Tibial nerve (tissue), 4 donors: ENCODE measurements around the gene ARHGAP26. TPM values are rescaled to one million over a fixed set of nuclear protein-coding genes. Genes with fewer than 3 reads are reported as not detected.

Source experiments
- DNase-seq, 2 donors: peaks; one replicate each; pipeline ENCODE4 v3.0.0-alpha.2; 2019; ENCODE audit warnings: low spot score in 2 of 2
- H3K27ac ChIP-seq, 4 donors: fragments of 200-600 bp; sonication (generic) in 3 of 4; one replicate each; pipeline ENCODE4 v1.5.1; 2017 to 2019; ENCODE audit warnings: mild to moderate bottlenecking in 1 of 4
- H3K27me3 ChIP-seq, 2 donors: fragments of 200-600 bp; sonication (generic) in 1 of 2; one replicate each; pipeline versions ENCODE4 v1.5.1 to v1.6.0; 2017 to 2019
- H3K36me3 ChIP-seq, 3 donors: fragments of 200-600 bp; sonication (generic); one replicate each; pipeline ENCODE4 v1.5.1; 2018 to 2019
- H3K4me1 ChIP-seq, 4 donors: fragments of 200-600 bp; sonication (generic) in 3 of 4; one replicate each; pipeline ENCODE4 v1.5.1; 2017 to 2019
- H3K4me3 ChIP-seq, 4 donors: fragments of 200-600 bp; sonication (generic) in 3 of 4; one replicate each; pipeline ENCODE4 v1.5.1; 2017 to 2019; ENCODE audit warnings: mild to moderate bottlenecking in 1 of 4, moderate library complexity in 1 of 4
- H3K9me3 ChIP-seq, 4 donors: fragments of 200-600 bp; sonication (generic) in 3 of 4; one replicate each; pipeline ENCODE4 v1.5.1; 2017 to 2019
- CTCF ChIP-seq, 5 experiments: fragments of 200-600 bp in 3 of 5; fragments of 450-650 bp in 2 of 5; sonication (generic) in 3 of 5; IDR thresholded peaks; one replicate each; pipeline ENCODE4 v1.5.1; 2016 to 2019; ENCODE audit warnings: antibody characterized with exemption in 5 of 5, mild to moderate bottlenecking in 3 of 5, moderate library complexity in 2 of 5
- EP300 ChIP-seq, 2 donors: sonication (generic); formaldehyde crosslinking; IDR thresholded peaks; one replicate each; pipeline ENCODE4 v1.6.1; 2017; ENCODE audit warnings: antibody characterized with exemption in 2 of 2, mild to moderate bottlenecking in 1 of 2
- POLR2A ChIP-seq, 2 donors: fragments of 450-650 bp; IDR thresholded peaks; one replicate each; pipeline ENCODE4 v1.6.1; 2017; ENCODE audit warnings: antibody characterized with exemption in 2 of 2, mild to moderate bottlenecking in 2 of 2, moderate library complexity in 2 of 2
- WGBS, 2 donors: methylation state at CpG; one replicate each; pipeline ENCODE4 v1.1.5; 2018; 5-methylcytosine and 5-hydroxymethylcytosine counted together
- total RNA-seq, 4 donors: library from RNA; depleted of rRNA; stranded (reverse); fragments of >200 nt; gene quantifications; one replicate each; pipeline ENCODE4 v1.1.0, GENCODE V29; 2016

Gene ARHGAP26
- total RNA-seq, 4 donors from 2014 or later = 33.7 to 77.8 (median 57.8) TPM

- Histone ChIP-seq H3K9me3 (no peaks in the 10 kb centered on the region), H3K4me1 (no peaks in the 10 kb centered on the region), H3K4me3 (no peak overlapping the region), H3K27me3 (no peaks in the 10 kb centered on the region), H3K36me3 (no peaks in the 10 kb centered on the region), H3K27ac (no peak overlapping the region)
- no peak for TF ChIP-seq POLR2A (IDR thresholded peaks at IDR 0.05)
- TF ChIP-seq CTCF (IDR thresholded peaks at IDR 0.05) = no peak
- TF ChIP-seq EP300 (IDR thresholded peaks at IDR 0.05) = no peak
- WGBS, 2 donors = 92 to 97% methylated on average over 7 of the region's 7 CpGs
- no peak for DNase-seq
These were observed 489.1 kb downstream of the ARHGAP26 start for GRCh38 chr5:143259254-143259605.

GRCh38 chr5:143261748-143262392 lies 491.7 kb downstream of the ARHGAP26 start:
- peak overlapping the region in 1 of 4 donors; percentile 68 for H3K27ac ChIP-seq
- WGBS, 2 donors = 85 to 90% methylated on average over 7 of the region's 7 CpGs
- DNase-seq = no peak
- H3K27me3 ChIP-seq = no peaks in the 10 kb centered on the region
- no peaks in the 10 kb centered on the region for H3K36me3 ChIP-seq
- TF ChIP-seq CTCF (IDR thresholded peaks at IDR 0.05) (no peak), EP300 (IDR thresholded peaks at IDR 0.05) (no peak), POLR2A (IDR thresholded peaks at IDR 0.05) (no peak)
- H3K4me1 ChIP-seq = no peaks in the 10 kb centered on the region
- H3K9me3 ChIP-seq = peaks cover 0 to 4% (median 0%) of the 10 kb centered on the region in 4 donors
- no peak overlapping the region for H3K4me3 ChIP-seq

GRCh38 chr5:143262393-143263174 lies 492.4 kb downstream of the ARHGAP26 start:
- Histone ChIP-seq H3K27ac (peak overlapping the region in 1 of 4 donors; percentile 68), H3K4me1 (no peaks in the 10 kb centered on the region), H3K36me3 (no peaks in the 10 kb centered on the region), H3K4me3 (no peak overlapping the region), H3K9me3 (peaks cover 0 to 11% (median 0%) of the 10 kb centered on the region in 4 donors), H3K27me3 (no peaks in the 10 kb centered on the region)
- DNase-seq = no peak
- TF ChIP-seq CTCF (IDR thresholded peaks at IDR 0.05) = no peak
- TF ChIP-seq POLR2A (IDR thresholded peaks at IDR 0.05) = no peak
- no peak for TF ChIP-seq EP300 (IDR thresholded peaks at IDR 0.05)
- 85 to 100% methylated on average over 1 of the region's 1 CpG for WGBS, 2 donors

- no peak for DNase-seq
These were observed 493.2 kb downstream of the ARHGAP26 start for GRCh38 chr5:143263272-143263810.

More at GRCh38 chr5:143263272-143263810, 493.2 kb downstream of the ARHGAP26 start:
- H3K27ac ChIP-seq = peak overlapping the region in 1 of 4 donors; percentile 68
- WGBS, 2 donors = 74 to 78% methylated on average over 4 of the region's 4 CpGs
- no peaks in the 10 kb centered on the region for H3K4me1 ChIP-seq
- H3K27me3 ChIP-seq = no peaks in the 10 kb centered on the region
- TF ChIP-seq EP300 (IDR thresholded peaks at IDR 0.05) (no peak), POLR2A (IDR thresholded peaks at IDR 0.05) (no peak), CTCF (IDR thresholded peaks at IDR 0.05) (no peak)
- peaks cover 0 to 18% (median 1%) of the 10 kb centered on the region in 4 donors for H3K9me3 ChIP-seq
- H3K4me3 ChIP-seq = no peak overlapping the region
- no peaks in the 10 kb centered on the region for H3K36me3 ChIP-seq
